Inflammatory macrophage (primary cell): ENCODE results near the gene SNAPC5.
"Not testable (repeated sequence)": the region's sequence is repeated elsewhere in the genome, so short reads cannot be mapped to it uniquely, and the experiment has no call there.

Experiments used
- DNase-seq, 2 donors: peaks; one replicate each; pipeline ENCODE4 v3.0.0-alpha.2; 2020 to 2022

The SNAPC5 gene

DNA sequence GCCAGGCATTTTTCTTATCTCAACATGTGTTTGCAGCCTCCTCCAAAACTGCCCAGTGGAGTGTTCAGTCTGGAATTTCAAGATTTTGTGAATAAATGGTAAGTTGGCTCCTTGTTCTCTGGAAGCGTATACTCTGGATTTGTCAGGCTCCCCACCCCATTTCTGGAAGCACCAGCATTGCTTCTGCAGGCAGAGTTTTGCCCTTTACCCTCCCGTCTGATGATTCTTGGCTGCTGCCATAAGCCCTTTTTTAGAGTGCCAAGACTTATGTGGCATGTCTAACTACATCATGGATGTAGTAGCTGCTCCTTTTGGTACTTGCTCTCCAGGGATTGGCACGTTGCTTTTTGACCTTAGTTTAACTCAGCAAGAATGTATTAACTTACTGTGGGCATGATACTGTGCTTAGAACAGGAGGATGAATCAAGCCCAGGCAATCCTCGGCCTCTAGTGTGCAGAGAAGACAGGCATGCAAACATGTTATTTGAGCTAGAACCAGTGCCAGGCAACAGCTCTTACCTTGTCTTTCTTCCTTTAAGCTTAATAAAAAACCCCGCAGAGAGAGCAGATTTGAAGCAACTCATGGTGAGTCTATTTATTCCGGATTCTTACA lies 8.3 kb downstream of the SNAPC5 start:
- DNase-seq = no peak

- DNase-seq = no peak
Observed at GRCh38 chr15:66488525-66488924, 9.0 kb downstream of the SNAPC5 start.

GRCh38 chr15:66486887-66487286 lies 10.7 kb downstream of the SNAPC5 start:
- DNase-seq = no peak

GRCh38 chr15:66484539-66485112 lies 12.9 kb downstream of the SNAPC5 start:
- no peak for DNase-seq

DNA sequence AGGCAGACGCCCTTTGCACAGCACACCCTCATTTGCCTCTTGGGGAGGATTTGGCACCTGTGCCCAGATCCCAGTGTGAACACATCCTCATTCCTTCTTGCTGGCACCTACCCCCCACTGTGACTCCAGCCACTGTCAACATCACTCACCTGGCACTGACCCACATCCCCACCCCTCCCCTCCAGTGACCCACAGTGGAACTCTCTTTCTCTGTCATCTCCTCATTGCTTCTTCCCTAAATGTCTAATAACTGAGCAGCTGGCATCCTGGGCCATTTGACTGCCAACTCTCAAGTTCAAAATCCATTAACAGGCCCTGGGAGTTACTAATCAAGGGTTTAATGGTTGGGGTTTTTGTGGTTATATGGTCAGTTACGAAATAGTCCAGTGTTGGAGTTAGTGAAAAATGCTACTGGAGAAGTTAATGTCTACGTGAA lies 14.4 kb downstream of the SNAPC5 start:
- DNase-seq = peak; percentile 5 to 46

GRCh38 chr15:66482539-66482938 lies 15.0 kb downstream of the SNAPC5 start:
- no peak for DNase-seq

GRCh38 chr15:66481107-66481856 lies 16.3 kb downstream of the SNAPC5 start:
- DNase-seq = no peak

- DNase-seq = no peak
Observed at GRCh38 chr15:66480267-66480666, 17.3 kb downstream of the SNAPC5 start.

GRCh38 chr15:66477011-66477410 lies 20.6 kb downstream of the SNAPC5 start:
- no peak for DNase-seq

- peak in 1 of 2 donors; percentile 27 for DNase-seq
Observed at GRCh38 chr15:66476535-66476934, 21.0 kb downstream of the SNAPC5 start.

- no peak for DNase-seq
Observed at GRCh38 chr15:66474963-66475362, 22.6 kb downstream of the SNAPC5 start.

GRCh38 chr15:66474135-66474534 lies 23.4 kb downstream of the SNAPC5 start:
- no peak for DNase-seq

- no peak for DNase-seq
Observed at GRCh38 chr15:66472176-66472999, 25.2 kb downstream of the SNAPC5 start.

GRCh38 chr15:66470825-66471224 lies 26.7 kb downstream of the SNAPC5 start:
- DNase-seq = not testable (repeated sequence)

GRCh38 chr15:66467162-66468040 lies 30.2 kb downstream of the SNAPC5 start:
- DNase-seq = not testable (repeated sequence)

- peak; percentile 23 to 37 for DNase-seq
Observed at GRCh38 chr15:66465294-66465693, 32.3 kb downstream of the SNAPC5 start.

GRCh38 chr15:66462627-66463026 lies 34.9 kb downstream of the SNAPC5 start:
- DNase-seq = no peak

DNA sequence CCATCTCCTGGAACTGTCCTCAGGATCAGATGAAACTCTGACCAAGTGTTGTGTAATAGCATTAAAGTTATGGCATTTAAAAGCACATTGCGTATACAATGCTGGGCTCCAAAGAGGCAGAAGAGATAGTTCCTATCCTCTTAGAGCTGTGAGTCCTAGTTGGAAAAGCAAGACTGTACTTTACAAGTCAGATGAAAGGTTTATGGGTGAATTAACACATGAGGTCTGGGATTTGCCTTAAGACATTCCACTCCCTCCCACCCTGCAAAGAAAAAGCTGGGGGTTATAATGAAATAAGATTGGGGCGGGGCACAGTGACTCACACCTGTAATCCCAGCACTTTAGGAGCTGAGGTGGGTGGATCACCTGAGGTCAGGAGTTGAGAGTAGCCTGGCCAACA lies 35.6 kb downstream of the SNAPC5 start:
- peak in 1 of 2 donors; percentile 6 for DNase-seq

GRCh38 chr15:66461294-66461693 lies 36.3 kb downstream of the SNAPC5 start:
- DNase-seq = not testable (repeated sequence)

DNA sequence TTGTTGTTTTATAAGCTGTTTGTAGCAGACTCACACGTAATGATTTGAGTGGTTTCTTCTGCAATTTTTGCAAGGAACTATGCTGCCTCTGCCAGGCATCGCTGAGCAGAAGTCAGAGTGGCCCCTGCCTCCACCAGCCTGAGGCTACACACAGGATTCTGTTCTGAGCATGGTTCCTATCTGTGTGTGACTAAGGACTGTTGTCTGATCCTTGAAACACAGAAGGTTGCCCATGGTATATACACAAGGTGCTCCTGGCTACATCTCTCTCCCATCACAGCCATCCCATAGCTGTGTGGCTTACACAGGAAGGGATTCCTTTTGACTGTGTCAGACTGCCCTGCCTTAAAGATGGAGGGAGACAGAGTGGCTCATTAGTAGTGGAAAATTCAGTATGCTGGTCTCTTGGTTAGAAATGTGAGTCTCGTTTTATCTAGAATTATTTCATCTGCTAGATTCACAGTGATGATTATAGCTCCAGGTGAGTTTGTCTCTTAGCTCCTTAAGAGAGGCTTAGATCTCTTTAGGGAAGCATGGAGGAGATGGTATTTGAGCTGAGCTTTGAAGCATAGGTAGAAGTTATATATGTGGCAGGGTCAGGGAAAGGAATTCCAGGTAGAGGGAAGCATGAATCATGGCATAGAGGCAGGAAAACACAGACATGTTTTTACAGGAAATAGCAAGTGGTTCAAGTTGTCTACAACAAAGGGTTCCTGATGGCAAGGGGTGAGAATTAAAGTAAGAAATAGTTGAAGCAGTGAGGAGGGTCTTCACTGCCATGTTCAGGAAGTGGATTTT lies 37.5 kb downstream of the SNAPC5 start:
- peak in 1 of 2 donors; percentile 41 for DNase-seq

GRCh38 chr15:66456211-66456610 lies 41.4 kb downstream of the SNAPC5 start:
- DNase-seq = no peak
